ENCODE measurements around the gene GRIK3.
"Not testable (repeated sequence)": the region's sequence is repeated elsewhere in the genome, so short reads cannot be mapped to it uniquely, and the experiment has no call there.

GRIK3 gene

GRCh38 chr1:36909946-36910725, 124.2 kb downstream of the GRIK3 start:
- DNase-seq (ENCODE audit: low read depth): no peak

GRCh38 chr1:36909359-36909758, 125.0 kb downstream of the GRIK3 start:
- DNase-seq (ENCODE audit: low read depth): not testable (repeated sequence)

- no peak for DNase-seq (ENCODE audit: low read depth)
Measured at GRCh38 chr1:36908096-36908495, 126.2 kb downstream of the GRIK3 start.

GRCh38 chr1:36906555-36906954, 127.8 kb downstream of the GRIK3 start:
- no peak for DNase-seq (ENCODE audit: low read depth)

GRCh38 chr1:36905941-36906340, 128.4 kb downstream of the GRIK3 start:
- DNase-seq (ENCODE audit: low read depth): no peak

- DNase-seq (ENCODE audit: low read depth): no peak
Measured at GRCh38 chr1:36900128-36900527, 134.2 kb downstream of the GRIK3 start.

GRCh38 chr1:36897813-36898212, 136.5 kb downstream of the GRIK3 start:
- not testable (repeated sequence) for DNase-seq (ENCODE audit: low read depth)

- no peak for DNase-seq (ENCODE audit: low read depth)
Measured at GRCh38 chr1:36894824-36895223, 139.5 kb downstream of the GRIK3 start.

- DNase-seq (ENCODE audit: low read depth): no peak
Measured at GRCh38 chr1:36890776-36891175, 143.5 kb downstream of the GRIK3 start.

GRCh38 chr1:36889478-36890226, 144.7 kb downstream of the GRIK3 start:
- no peak for DNase-seq (ENCODE audit: low read depth)

GRCh38 chr1:36888811-36889477, 145.4 kb downstream of the GRIK3 start:
- DNase-seq (ENCODE audit: low read depth): no peak

- DNase-seq (ENCODE audit: low read depth): no peak
Measured at GRCh38 chr1:36885540-36886357, 148.6 kb downstream of the GRIK3 start.

- no peak for DNase-seq (ENCODE audit: low read depth)
Measured at GRCh38 chr1:36884801-36885200, 149.5 kb downstream of the GRIK3 start.

GRCh38 chr1:36884029-36884701, 150.2 kb downstream of the GRIK3 start:
- DNase-seq (ENCODE audit: low read depth): no peak

GRCh38 chr1:36883315-36883949, 150.9 kb downstream of the GRIK3 start:
- no peak for DNase-seq (ENCODE audit: low read depth)

- DNase-seq (ENCODE audit: low read depth): no peak
Measured at GRCh38 chr1:36882536-36883285, 151.6 kb downstream of the GRIK3 start.

GRCh38 chr1:36881541-36881940, 152.8 kb downstream of the GRIK3 start:
- no peak for DNase-seq (ENCODE audit: low read depth)

- no peak for DNase-seq (ENCODE audit: low read depth)
Measured at GRCh38 chr1:36881068-36881405, 153.3 kb downstream of the GRIK3 start.

- no peak for DNase-seq (ENCODE audit: low read depth)
Measured at GRCh38 chr1:36880155-36881067, 153.9 kb downstream of the GRIK3 start.
